Stimulated activated CD4-positive, alpha-beta T cell treated with anti-CD3 and anti-CD28 coated beads, Interleukin-2, amount 100 ng/mL, for 4 hours (primary cell): ENCODE data around the gene PUSL1.
"Not testable (repeated sequence)": the region's sequence is repeated elsewhere in the genome, so short reads cannot be mapped to it uniquely, and the experiment has no call there.

Source experiments
- DNase-seq: peaks from one replicate; pipeline ENCODE4 v3.0.0-alpha.2; 2020; ENCODE audit warnings: low read depth

The PUSL1 gene

DNA sequence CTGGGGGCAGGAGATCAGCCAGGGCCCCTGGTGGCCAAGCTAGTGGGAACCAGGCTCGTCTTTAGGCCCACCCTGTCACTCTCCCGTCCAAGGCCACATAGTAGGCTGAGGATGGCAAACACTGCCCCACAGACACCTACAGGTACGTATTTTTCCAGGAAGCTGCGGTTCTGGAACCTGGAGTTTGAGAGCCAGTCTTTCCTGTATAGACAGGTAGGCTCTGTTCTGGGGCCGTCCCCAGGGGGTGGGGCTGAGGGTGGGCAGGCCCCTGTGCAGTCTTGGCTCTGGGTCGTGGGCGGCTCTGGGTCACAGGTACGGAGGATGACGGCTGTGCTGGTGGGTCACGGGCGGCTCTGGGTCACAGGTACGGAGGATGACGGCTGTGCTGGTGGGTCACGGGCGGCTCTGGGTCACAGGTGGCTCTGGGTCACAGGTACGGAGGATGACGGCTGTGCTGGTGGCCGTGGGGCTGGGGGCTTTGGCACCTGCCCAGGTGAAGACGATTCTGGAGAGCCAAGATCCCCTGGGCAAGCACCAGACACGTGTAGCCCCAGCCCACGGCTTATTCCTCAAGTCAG, 2.2 kb downstream of the PUSL1 start:
- no peak for DNase-seq

DNA sequence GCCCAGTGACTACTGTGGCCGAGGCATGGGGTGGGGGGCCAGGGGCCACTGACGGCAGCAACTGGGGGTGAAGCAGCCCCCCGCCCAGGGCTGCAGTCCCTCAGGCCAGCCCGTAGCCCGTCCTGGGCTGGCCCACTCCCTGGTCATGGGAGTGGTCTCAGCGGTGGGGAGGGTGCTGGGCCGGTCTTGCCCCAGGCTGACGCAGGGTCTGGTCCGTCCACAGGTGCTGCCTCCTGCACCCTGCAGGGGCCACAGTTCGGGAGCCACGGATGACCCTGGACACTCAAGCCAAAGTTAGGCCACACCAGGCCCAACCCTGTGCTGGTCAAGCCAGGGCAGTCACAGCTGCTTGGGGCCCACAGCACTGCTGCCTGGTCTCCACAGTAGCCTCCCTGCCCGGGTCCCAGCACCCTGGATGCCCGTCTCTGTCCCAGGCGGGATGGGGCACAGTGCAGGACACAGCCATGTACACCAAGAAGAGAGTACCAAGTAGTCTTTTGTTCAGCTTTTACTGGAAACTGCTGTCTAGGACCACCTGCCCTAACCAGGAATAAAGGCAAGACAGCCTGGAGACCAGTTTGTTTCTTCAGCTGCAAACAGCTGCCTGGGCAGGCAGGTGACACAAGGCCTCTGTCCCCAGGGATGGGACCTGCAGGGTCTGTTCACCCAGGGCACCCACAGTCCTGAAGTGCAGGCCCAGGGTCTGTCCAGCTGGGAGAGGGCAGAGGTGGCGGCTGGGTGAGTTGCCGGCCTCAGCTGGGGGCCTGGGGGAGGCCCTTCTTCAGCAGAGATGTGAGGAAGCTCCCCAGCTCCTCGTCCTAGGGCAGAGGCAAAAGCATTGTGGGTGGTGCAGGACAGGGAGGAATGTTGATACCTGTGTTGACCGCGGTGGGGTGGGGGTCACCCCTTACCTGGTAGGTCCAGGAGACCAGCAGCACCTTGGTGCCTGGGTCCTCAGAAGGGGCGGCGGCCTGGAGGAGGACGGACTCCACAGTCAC, 3.0 kb downstream of the PUSL1 start:
- no peak for DNase-seq

GRCh38 chr1:1312450-1313314, 4.3 kb downstream of the PUSL1 start:
- DNase-seq, result no peak

- DNase-seq, result no peak
These were observed 5.3 kb downstream of the PUSL1 start for GRCh38 chr1:1313500-1314236.

GRCh38 chr1:1314237-1314586, 5.8 kb downstream of the PUSL1 start:
- DNase-seq, result no peak

- DNase-seq, result no peak
These were observed 6.4 kb downstream of the PUSL1 start for GRCh38 chr1:1314678-1315335.

DNA sequence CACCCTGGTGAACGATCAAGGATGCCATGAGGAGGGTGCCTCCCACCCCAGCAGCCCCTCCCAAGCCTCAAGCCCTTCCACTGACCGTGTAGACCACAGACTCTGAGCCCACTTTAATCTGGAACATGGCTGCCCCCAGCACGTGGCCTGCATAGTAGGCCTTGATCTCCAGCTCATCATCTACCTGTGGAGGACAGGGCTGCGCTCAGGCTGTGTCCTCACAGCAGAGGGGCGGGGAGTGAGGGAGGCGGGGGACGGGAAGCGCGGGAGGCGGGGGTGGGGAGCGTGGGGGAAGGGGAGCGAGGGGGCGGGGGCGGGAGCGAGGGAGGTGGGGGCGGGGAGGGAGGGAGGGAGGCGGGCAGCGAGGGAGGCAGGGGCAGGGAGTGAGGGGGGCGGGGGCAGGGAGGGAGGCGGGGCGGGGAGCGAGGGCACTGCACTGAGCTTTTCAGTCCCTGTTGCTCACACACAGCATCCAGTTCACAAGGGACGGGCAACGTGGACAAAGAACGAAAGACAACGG, 7.1 kb downstream of the PUSL1 start:
- DNase-seq, result no peak

DNA sequence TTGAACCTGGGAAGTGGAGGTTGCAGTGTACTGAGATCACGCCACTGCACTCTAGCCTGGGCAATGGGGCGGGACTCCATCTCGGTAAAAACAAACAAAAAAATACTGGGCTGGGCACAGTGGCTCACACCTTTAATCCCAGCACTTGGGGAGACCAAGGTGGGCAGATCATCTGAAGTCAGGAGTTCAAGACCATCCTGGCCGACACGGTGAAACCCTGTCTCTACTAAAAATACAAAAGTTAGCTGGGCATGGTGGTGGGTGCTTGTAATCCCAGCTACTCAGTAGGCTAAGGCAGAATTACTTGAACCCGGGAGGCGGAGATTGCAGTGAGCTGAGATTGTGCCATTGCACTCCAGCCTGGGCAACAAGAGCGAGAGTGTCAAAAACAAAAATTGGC, 7.8 kb downstream of the PUSL1 start:
- not testable (repeated sequence) for DNase-seq

- DNase-seq, result no peak
These were observed 9.0 kb downstream of the PUSL1 start for GRCh38 chr1:1317420-1317819.

GRCh38 chr1:1318131-1318652, 9.8 kb downstream of the PUSL1 start:
- DNase-seq, result no peak

GRCh38 chr1:1318777-1319645, 10.6 kb downstream of the PUSL1 start:
- no peak for DNase-seq

- no peak for DNase-seq
These were observed 11.2 kb downstream of the PUSL1 start for GRCh38 chr1:1319646-1319941.

GRCh38 chr1:1320666-1321448, 12.5 kb downstream of the PUSL1 start:
- DNase-seq, result no peak

DNA sequence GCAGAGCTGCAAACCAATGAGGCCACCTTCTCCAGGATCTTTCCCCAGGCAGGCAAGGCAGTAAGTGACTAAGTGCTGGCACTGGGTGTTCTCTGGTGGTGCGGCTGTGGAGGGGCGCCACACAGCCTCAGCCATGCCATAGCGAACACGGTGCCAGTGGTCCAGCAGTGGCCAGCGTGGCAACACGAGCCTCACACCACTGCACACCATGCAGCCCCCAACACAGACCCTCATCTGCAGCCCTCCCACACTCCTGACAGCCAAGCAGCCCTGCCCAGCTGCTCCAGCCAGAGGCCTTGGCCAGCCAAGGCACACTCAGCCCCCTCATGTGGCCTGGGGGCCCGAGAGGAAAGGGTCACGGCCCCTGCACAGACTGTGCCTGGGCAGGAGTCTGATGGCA, 13.1 kb downstream of the PUSL1 start:
- DNase-seq, result no peak

- DNase-seq, result no peak
These were observed 14.0 kb downstream of the PUSL1 start for GRCh38 chr1:1322418-1322817.

- DNase-seq, result no peak
These were observed 14.6 kb downstream of the PUSL1 start for GRCh38 chr1:1322952-1323351.

- DNase-seq, result no peak
These were observed 15.7 kb downstream of the PUSL1 start for GRCh38 chr1:1324084-1324523.

GRCh38 chr1:1324524-1325287, 16.3 kb downstream of the PUSL1 start, which contains the start of the genes CPTP and INTS11:
Gene CPTP, plus strand, starts transcription at chr1:1324802. Its CDS starts 2,109 bp downstream, at chr1:1326911.
Gene INTS11, minus strand, starts transcription at chr1:1324660. Its CDS starts 52 bp downstream, at chr1:1324608.
- DNase-seq, result peak; percentile 96
